Thymus (tissue), 11 donors: ENCODE measurements around the gene AGAP3. TPM values are rescaled to one million over a fixed set of nuclear protein-coding genes. Genes with fewer than 3 reads are reported as not detected.

ENCODE experiments used
- DNase-seq, 9 donors: peaks; one replicate each; pipeline ENCODE4 v3.0.0-alpha.2; 2013; ENCODE audit warnings: low spot score in 9 of 9, low read depth in 6 of 9, missing footprints in 1 of 9
- H3K27ac ChIP-seq, 2 donors: one replicate each; pipeline ENCODE4 v1.5.1; 2013; ENCODE audit warnings: control low read depth in 1 of 2, low read depth in 1 of 2, low read length in 1 of 2, mild to moderate bottlenecking in 1 of 2, moderate library complexity in 1 of 2
- H3K27me3 ChIP-seq, 2 donors: one replicate each; pipeline ENCODE4 v1.5.1; 2013; ENCODE audit warnings: low read length in 1 of 2; ENCODE audit not compliant: control insufficient read depth in 2 of 2, insufficient read depth in 1 of 2
- H3K36me3 ChIP-seq, 2 donors: one replicate each; pipeline ENCODE4 v1.5.1; 2013; ENCODE audit warnings: low read length in 1 of 2, mild to moderate bottlenecking in 1 of 2, moderate library complexity in 1 of 2; ENCODE audit not compliant: control insufficient read depth in 2 of 2, insufficient read depth in 2 of 2
- H3K4me1 ChIP-seq, 2 donors: one replicate each; pipeline ENCODE4 v1.5.1; 2013; ENCODE audit warnings: low read length in 2 of 2; ENCODE audit not compliant: control insufficient read depth in 2 of 2, insufficient read depth in 2 of 2
- H3K4me3 ChIP-seq, 2 donors: one replicate each; pipeline ENCODE4 v1.5.1; 2013; ENCODE audit warnings: low read length in 2 of 2, control low read depth in 1 of 2, mild to moderate bottlenecking in 1 of 2
- H3K9me3 ChIP-seq, 2 donors: one replicate each; pipeline ENCODE4 v1.5.1; 2013; ENCODE audit warnings: low read length in 1 of 2, mild to moderate bottlenecking in 1 of 2; ENCODE audit not compliant: control insufficient read depth in 2 of 2, insufficient read depth in 1 of 2
- WGBS: extraction: QIAGEN DNeasy Blood & Tissue Kit; methylation state at CpG from one replicate; pipeline ENCODE4 v1.1.7; 2013; 5-methylcytosine and 5-hydroxymethylcytosine counted together
- polyA plus RNA-seq: library from polyadenylated mRNA; stranded (reverse); fragments of 200-250 nt; gene quantifications from one replicate; pipeline ENCODE4 v1.2.3, GENCODE V29; 2013
- total RNA-seq: library from RNA; stranded (reverse); fragments of 120-200 nt; gene quantifications from one replicate; pipeline ENCODE4 v1.2.4, GENCODE V29; 2013
- donor health status: healthy.

The AGAP3 gene
- total and polyA plus RNA-seq, 2 donors, result 8.2 to 43.2 TPM

DNA sequence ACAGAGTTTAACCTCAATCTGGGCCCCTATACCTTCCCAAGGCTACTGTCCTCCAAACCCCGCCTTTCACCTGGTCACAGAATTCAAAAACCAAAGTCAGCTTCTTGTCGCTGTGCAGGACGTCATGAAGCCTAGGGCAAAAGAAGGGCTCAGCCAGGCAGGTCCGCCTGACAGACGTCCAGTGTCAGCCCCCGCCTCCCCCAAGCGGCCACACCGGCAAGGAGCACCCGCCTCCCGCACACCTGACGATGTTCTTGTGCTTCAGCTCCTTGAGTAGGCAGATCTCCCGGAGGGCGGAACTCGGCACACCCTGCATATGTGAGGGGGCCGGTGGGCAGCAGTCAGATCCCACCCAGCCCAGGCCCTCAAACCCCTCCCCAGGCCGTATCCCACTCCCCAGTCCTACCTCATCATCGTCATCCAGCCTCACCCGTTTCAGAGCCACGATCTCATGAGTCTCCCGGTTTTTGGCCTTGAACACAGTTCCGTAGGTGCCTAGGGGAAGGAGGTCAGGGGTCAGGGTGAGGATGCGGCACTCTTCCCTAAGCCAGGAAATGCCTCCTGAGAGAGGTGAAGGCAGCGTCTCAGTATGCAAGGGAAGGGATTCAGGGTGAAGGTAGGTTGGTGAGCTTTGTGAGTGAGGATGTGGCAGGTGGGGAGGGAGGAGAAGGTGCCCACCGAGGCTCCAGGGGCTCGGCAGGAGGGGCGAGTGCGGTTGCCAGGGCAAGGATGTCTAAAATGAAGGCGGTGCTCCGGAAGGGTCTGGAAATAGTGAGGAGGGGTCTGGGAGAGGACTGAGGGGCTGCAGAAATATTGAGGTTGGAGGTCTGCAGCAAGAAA is 29.4 kb upstream of the AGAP3 start:
- peaks cover 27 to 39% of the 10 kb centered on the region in 2 donors for H3K4me1 ChIP-seq
- H3K27ac ChIP-seq, result no peak overlapping the region
- H3K4me3 ChIP-seq, result peak overlapping the region; percentile 67 to 69
- H3K27me3 ChIP-seq, result peaks cover 0 to 3% of the 10 kb centered on the region in 2 donors
- DNase-seq, result peak in 1 of 9 donors; percentile 10
- 68% methylated on average over 29 of the region's 29 CpGs for WGBS
- no peaks in the 10 kb centered on the region for H3K9me3 ChIP-seq
- H3K36me3 ChIP-seq, result no peaks in the 10 kb centered on the region

DNA sequence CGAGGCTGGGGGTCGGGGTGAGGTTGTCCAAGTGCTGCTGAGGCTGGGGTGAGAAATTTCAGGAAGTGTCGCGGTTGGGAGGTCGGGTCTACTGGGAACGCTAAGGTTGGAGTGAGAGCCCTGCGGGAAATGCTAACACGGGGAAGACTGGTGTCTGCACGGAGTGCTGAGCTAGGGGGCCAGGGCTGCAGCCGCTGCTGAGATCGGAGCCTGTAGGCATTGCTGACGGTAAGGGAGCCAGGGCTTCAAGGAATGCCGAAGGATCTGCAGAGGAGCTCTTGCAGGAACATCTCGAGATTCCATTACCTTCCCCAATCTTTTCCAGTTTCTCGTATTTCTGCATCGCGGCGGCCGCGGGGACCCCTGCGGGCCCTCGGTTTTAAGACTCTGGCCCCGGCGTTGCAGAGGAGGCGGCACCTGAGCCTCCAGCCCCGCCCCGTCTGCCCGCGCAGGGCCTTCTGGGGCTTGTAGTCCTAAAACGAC is 28.7 kb upstream of the AGAP3 start, which contains the start of gene CDK5:
CDK5 (minus strand) TSS at position 392 of the 483 bp plus-strand sequence; CDS start at position 343, 49 bp downstream.
- peaks cover 1 to 5% of the 10 kb centered on the region in 2 donors for H3K36me3 ChIP-seq
- H3K9me3 ChIP-seq, result no peaks in the 10 kb centered on the region
- WGBS, result under 1% methylated on average over 30 of the region's 30 CpGs
- H3K27me3 ChIP-seq, result no peaks in the 10 kb centered on the region
- no peak for DNase-seq
- H3K4me3 ChIP-seq, result peak within 1 kb of the TSS; percentile 67 to 69
- peak within 1 kb of the TSS; percentile 90 to 95 for H3K27ac ChIP-seq
- H3K4me1 ChIP-seq, result peaks cover 27 to 39% of the 10 kb centered on the region in 2 donors

DNA sequence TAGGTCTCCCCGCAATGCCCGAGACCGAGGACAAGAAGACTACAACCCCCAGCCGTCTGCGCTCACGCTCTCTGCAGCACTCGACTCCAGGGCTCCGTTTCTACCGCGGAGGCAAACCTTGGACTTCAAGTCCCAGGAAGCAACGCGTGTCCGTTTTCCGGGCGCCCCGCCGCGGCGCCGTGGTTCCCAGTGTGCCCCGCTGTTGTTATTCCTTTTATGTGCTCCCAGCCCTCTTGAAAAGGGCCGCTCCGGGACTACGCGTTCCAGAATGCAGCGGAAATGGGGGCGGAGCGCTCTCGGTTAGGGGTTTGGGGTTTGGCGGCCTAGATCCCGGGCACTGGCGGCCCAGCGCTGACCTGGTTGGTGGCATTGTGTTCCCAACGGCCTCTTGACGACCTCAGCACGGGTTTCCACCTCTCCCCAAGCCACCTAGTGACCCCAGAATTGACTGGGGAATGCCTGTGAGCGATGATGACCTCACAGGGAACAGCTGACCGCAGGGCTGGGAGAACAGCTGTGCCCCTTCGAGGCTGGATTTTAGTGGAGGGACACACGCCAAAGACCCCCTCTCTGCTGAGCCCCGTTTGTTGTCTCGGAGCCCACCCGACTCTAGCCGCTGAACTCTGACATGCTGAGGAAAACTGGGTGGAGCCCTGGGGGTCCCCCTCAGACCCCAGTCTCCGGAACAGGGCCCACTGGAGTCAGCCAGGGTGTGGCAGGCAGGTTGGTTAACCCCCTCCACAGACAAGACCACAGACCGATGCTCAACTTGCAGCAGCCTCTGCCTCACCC is 28.1 kb upstream of the AGAP3 start:
- 2% methylated on average over 46 of the region's 46 CpGs for WGBS
- peak; percentile 95 to 100 (median 98) for DNase-seq
- Histone ChIP-seq H3K9me3 (no peaks in the 10 kb centered on the region), H3K27me3 (no peaks in the 10 kb centered on the region), H3K4me1 (peaks cover 27 to 38% of the 10 kb centered on the region in 2 donors), H3K4me3 (peak overlapping the region; percentile 67 to 69), H3K36me3 (peaks cover 3 to 10% of the 10 kb centered on the region in 2 donors), H3K27ac (peak overlapping the region; percentile 90 to 95)

DNA sequence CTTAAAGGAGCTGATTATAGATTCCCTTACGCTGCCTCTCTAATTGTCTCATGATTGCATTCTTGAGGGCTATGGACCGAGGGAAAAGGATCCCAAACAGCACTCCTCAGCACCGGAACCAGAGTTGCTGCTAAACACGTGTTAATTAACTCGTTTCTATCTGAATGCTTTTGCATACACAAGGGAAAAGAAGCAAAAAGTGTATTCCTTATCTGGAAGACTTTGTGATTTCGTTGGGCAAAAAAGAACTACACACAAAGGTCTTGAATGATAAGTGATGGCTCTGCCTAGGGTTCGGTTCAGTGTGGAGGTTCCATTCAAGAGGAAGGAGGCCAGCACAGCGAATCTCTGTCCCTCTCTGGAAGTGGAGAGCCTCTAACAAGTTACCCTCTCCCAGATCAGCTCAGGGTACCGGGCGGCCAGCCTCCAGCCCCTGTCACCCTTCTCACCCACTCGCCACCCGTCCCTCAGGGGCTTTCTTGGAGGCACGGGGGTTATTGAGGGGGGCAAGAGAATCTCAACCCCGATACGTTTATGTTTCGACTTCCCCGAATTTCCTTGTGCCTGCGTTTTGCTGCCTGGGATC is 27.4 kb upstream of the AGAP3 start:
- peaks cover 27 to 35% of the 10 kb centered on the region in 2 donors for H3K4me1 ChIP-seq
- peaks cover 3 to 14% of the 10 kb centered on the region in 2 donors for H3K36me3 ChIP-seq
- peak overlapping the region; percentile 67 to 69 for H3K4me3 ChIP-seq
- DNase-seq, result peak in 4 of 9 donors; percentile 19 to 36 (median 28)
- H3K27me3 ChIP-seq, result no peaks in the 10 kb centered on the region
- H3K9me3 ChIP-seq, result no peaks in the 10 kb centered on the region
- peak overlapping the region; percentile 90 to 95 for H3K27ac ChIP-seq
- 13% methylated on average over 18 of the region's 18 CpGs for WGBS

DNA sequence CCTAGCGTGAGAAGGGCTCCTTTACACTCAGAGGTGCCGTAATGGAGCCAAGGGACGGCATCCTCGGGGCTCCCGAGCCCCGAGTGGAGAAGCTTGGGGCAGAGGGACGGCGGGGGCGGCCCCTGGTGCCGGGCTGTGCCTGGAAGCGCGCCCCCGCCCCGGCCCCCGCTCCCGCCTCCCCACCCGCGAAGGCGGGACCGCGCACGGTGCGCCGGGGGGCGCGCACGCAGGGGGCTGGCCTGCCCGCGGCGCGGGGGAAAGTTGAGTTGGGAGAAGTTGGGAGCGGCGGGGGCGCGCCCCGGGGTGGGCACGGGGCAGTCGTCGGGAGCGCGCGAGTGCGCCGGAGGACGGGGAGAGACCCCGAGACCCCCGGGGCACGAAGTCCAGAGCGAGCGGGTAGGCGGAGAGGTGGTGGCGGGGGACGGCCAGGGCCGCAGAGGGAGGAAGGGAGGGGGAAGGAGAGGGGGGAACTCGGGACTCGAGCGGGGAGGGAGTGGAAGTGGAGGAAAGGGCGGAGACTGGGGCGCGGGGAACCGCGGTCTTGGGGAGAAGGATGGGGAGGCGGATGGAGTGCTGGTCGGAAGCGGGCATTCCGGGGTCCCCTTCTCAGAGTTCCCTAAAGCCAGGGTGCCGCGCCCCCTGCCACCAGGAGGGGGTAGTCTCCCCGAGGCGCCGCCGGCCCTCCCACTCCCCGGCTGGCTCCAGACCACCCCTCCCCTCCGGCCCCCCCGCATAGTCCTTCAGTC is 26.7 kb upstream of the AGAP3 start, which contains the start of gene SLC4A2:
SLC4A2 (plus strand) TSS at position 223 of the 746 bp plus-strand sequence. CDS start 2,399 bp downstream, outside the sequence.
- H3K27ac ChIP-seq, result peak within 1 kb of the TSS; percentile 90 to 95
- peaks cover 27 to 35% of the 10 kb centered on the region in 2 donors for H3K4me1 ChIP-seq
- peaks cover 8 to 20% of the 10 kb centered on the region in 2 donors for H3K36me3 ChIP-seq
- H3K4me3 ChIP-seq, result peak within 1 kb of the TSS; percentile 67 to 69
- H3K27me3 ChIP-seq, result no peaks in the 10 kb centered on the region
- peak in 7 of 9 donors; percentile 18 to 86 (median 73) for DNase-seq
- no peaks in the 10 kb centered on the region for H3K9me3 ChIP-seq
- WGBS, result under 1% methylated on average over 75 of the region's 75 CpGs

GRCh38 chr7:151060113-151060415 is 26.2 kb upstream of the AGAP3 start:
- 4% methylated on average over 17 of the region's 17 CpGs for WGBS
- peak overlapping the region; percentile 67 to 69 for H3K4me3 ChIP-seq
- no peaks in the 10 kb centered on the region for H3K27me3 ChIP-seq
- peaks cover 27 to 35% of the 10 kb centered on the region in 2 donors for H3K4me1 ChIP-seq
- no peak overlapping the region for H3K27ac ChIP-seq
- H3K9me3 ChIP-seq, result no peaks in the 10 kb centered on the region
- DNase-seq, result no peak
- H3K36me3 ChIP-seq, result peaks cover 14 to 25% of the 10 kb centered on the region in 2 donors

GRCh38 chr7:151060416-151061212 is 25.7 kb upstream of the AGAP3 start:
- Histone ChIP-seq H3K36me3 (peaks cover 19 to 30% of the 10 kb centered on the region in 2 donors), H3K27me3 (no peaks in the 10 kb centered on the region), H3K27ac (no peak overlapping the region), H3K4me3 (peak overlapping the region; percentile 67 to 69), H3K9me3 (no peaks in the 10 kb centered on the region), H3K4me1 (peaks cover 27 to 35% of the 10 kb centered on the region in 2 donors)
- DNase-seq, result peak in 1 of 9 donors; percentile 35
- 22% methylated on average over 21 of the region's 21 CpGs for WGBS
